Ectodermal cell (in vitro differentiated cells): ENCODE data around the gene RSAD1.

Experiments used
- H3K27ac ChIP-seq: 2 replicates; pipeline ENCODE4 v1.7.0; 2013; ENCODE audit warnings: mild to moderate bottlenecking, low read depth, low read length; ENCODE audit not compliant: insufficient read depth, poor library complexity, severe bottlenecking
- H3K27me3 ChIP-seq: 2 replicates; pipeline ENCODE4 v1.7.0; 2013; ENCODE audit warnings: mild to moderate bottlenecking, low read length; ENCODE audit not compliant: insufficient read depth, control insufficient read depth, poor library complexity, severe bottlenecking
- H3K36me3 ChIP-seq: one replicate; pipeline ENCODE4 v1.7.0; 2013; ENCODE audit warnings: low read length; ENCODE audit not compliant: control insufficient read depth, insufficient read depth
- H3K4me1 ChIP-seq: one replicate; pipeline ENCODE4 v1.7.0; 2013; ENCODE audit warnings: low read length; ENCODE audit not compliant: control insufficient read depth, insufficient read depth
- H3K4me3 ChIP-seq: 2 replicates; pipeline ENCODE4 v1.7.0; 2013; ENCODE audit warnings: low read depth, low read length, control low read depth; ENCODE audit not compliant: insufficient read depth
- H3K9me3 ChIP-seq: 2 replicates; pipeline ENCODE4 v1.7.0; 2013; ENCODE audit warnings: mild to moderate bottlenecking, low read length, moderate library complexity; ENCODE audit not compliant: control insufficient read depth
- WGBS, 2 experiments: methylation state at CpG; one replicate each; pipeline ENCODE4 v1.1.7; 2013; ENCODE audit warnings: missing lambda C conversion rate in 2 of 2; 5-methylcytosine and 5-hydroxymethylcytosine counted together

Gene RSAD1

GRCh38 chr17:50493744-50494143, 15.1 kb downstream of the RSAD1 start:
- H3K4me1 ChIP-seq = no peaks in the 10 kb centered on the region
- H3K9me3 ChIP-seq = no peaks in the 10 kb centered on the region
- H3K27ac ChIP-seq = no peak overlapping the region
- H3K4me3 ChIP-seq = no peak overlapping the region
- H3K27me3 ChIP-seq = no peaks in the 10 kb centered on the region
- H3K36me3 ChIP-seq = no peaks in the 10 kb centered on the region
- WGBS, 2 experiments = 75% methylated on average over 3 of the region's 3 CpGs

GRCh38 chr17:50495217-50495823, 16.7 kb downstream of the RSAD1 start:
- Histone ChIP-seq H3K27ac (no peak overlapping the region), H3K27me3 (no peaks in the 10 kb centered on the region), H3K4me1 (no peaks in the 10 kb centered on the region), H3K9me3 (no peaks in the 10 kb centered on the region), H3K36me3 (no peaks in the 10 kb centered on the region), H3K4me3 (no peak overlapping the region)
- 84 to 85% methylated on average over 8 of the region's 8 CpGs for WGBS, 2 experiments

- WGBS, 2 experiments = 90 to 96% methylated on average over 8 of the region's 8 CpGs
- no peaks in the 10 kb centered on the region for H3K4me1 ChIP-seq
- H3K27me3 ChIP-seq = no peaks in the 10 kb centered on the region
- no peak overlapping the region for H3K27ac ChIP-seq
- no peak overlapping the region for H3K4me3 ChIP-seq
- H3K36me3 ChIP-seq = no peaks in the 10 kb centered on the region
- H3K9me3 ChIP-seq = no peaks in the 10 kb centered on the region
Observed at GRCh38 chr17:50495918-50496317, 17.3 kb downstream of the RSAD1 start.

- no peaks in the 10 kb centered on the region for H3K9me3 ChIP-seq
- no peaks in the 10 kb centered on the region for H3K4me1 ChIP-seq
- H3K36me3 ChIP-seq = no peaks in the 10 kb centered on the region
- no peak overlapping the region for H3K27ac ChIP-seq
- WGBS, 2 experiments = 74 to 79% methylated on average over 7 of the region's 7 CpGs
- no peaks in the 10 kb centered on the region for H3K27me3 ChIP-seq
- no peak overlapping the region for H3K4me3 ChIP-seq
Observed at GRCh38 chr17:50498021-50498874, 19.6 kb downstream of the RSAD1 start.

- no peaks in the 10 kb centered on the region for H3K27me3 ChIP-seq
- no peaks in the 10 kb centered on the region for H3K36me3 ChIP-seq
- no peak overlapping the region for H3K4me3 ChIP-seq
- peaks cover 8% of the 10 kb centered on the region for H3K4me1 ChIP-seq
- no peak overlapping the region for H3K27ac ChIP-seq
- H3K9me3 ChIP-seq = no peaks in the 10 kb centered on the region
Observed at GRCh38 chr17:50499270-50499669, 20.6 kb downstream of the RSAD1 start.

- no peak overlapping the region for H3K4me3 ChIP-seq
- WGBS, 2 experiments = 93 to 96% methylated on average over 2 of the region's 2 CpGs
- H3K27ac ChIP-seq = no peak overlapping the region
- peaks cover 8% of the 10 kb centered on the region for H3K4me1 ChIP-seq
- no peaks in the 10 kb centered on the region for H3K36me3 ChIP-seq
- no peaks in the 10 kb centered on the region for H3K9me3 ChIP-seq
- H3K27me3 ChIP-seq = no peaks in the 10 kb centered on the region
Observed at GRCh38 chr17:50499721-50500120, 21.1 kb downstream of the RSAD1 start.

- WGBS, 2 experiments = 71 to 77% methylated on average over 4 of the region's 5 CpGs
- H3K36me3 ChIP-seq = no peaks in the 10 kb centered on the region
- H3K4me3 ChIP-seq = no peak overlapping the region
- H3K9me3 ChIP-seq = no peaks in the 10 kb centered on the region
- no peak overlapping the region for H3K27ac ChIP-seq
- no peaks in the 10 kb centered on the region for H3K27me3 ChIP-seq
- peaks cover 8% of the 10 kb centered on the region for H3K4me1 ChIP-seq
Observed at GRCh38 chr17:50501054-50501453, 22.4 kb downstream of the RSAD1 start.

- H3K27me3 ChIP-seq = no peaks in the 10 kb centered on the region
- no peak overlapping the region for H3K27ac ChIP-seq
- WGBS, 2 experiments = 89 to 92% methylated on average over 9 of the region's 9 CpGs
- no peaks in the 10 kb centered on the region for H3K9me3 ChIP-seq
- no peaks in the 10 kb centered on the region for H3K36me3 ChIP-seq
- H3K4me1 ChIP-seq = peaks cover 8% of the 10 kb centered on the region
- H3K4me3 ChIP-seq = no peak overlapping the region
Observed at GRCh38 chr17:50502301-50502990, 23.8 kb downstream of the RSAD1 start.

- Histone ChIP-seq H3K4me1 (peaks cover 12% of the 10 kb centered on the region), H3K36me3 (no peaks in the 10 kb centered on the region), H3K27ac (no peak overlapping the region), H3K4me3 (no peak overlapping the region), H3K27me3 (no peaks in the 10 kb centered on the region), H3K9me3 (no peaks in the 10 kb centered on the region)
- WGBS, 2 experiments = 85 to 86% methylated on average over 7 of the region's 7 CpGs
Observed at GRCh38 chr17:50505591-50506130, 27.0 kb downstream of the RSAD1 start.

GRCh38 chr17:50506298-50506697, 27.6 kb downstream of the RSAD1 start:
- no peak overlapping the region for H3K27ac ChIP-seq
- H3K4me1 ChIP-seq = peaks cover 18% of the 10 kb centered on the region
- H3K9me3 ChIP-seq = no peaks in the 10 kb centered on the region
- H3K4me3 ChIP-seq = no peak overlapping the region
- 89% methylated on average over 7 of the region's 7 CpGs for WGBS, 2 experiments
- H3K36me3 ChIP-seq = no peaks in the 10 kb centered on the region
- no peaks in the 10 kb centered on the region for H3K27me3 ChIP-seq
